HepG2 (cell line): Measurements from ENCODE around the gene H3-3A. TPM values are rescaled to one million over a fixed set of nuclear protein-coding genes. Genes with fewer than 3 reads are reported as not detected.

Experiments used
- NR2F2 ChIP-seq: IDR thresholded peaks from 2 replicates; pipeline ENCODE4 v1.6.1; 2012; ENCODE audit warnings: low read depth, inconsistent platforms, borderline replicate concordance
- ZNF142 ChIP-seq: sonication (generic); formaldehyde crosslinking; IDR thresholded peaks from 2 replicates; pipeline ENCODE4 v1.4.0; 2020; ENCODE audit warnings: missing genetic modification reagents
- ZNF318 ChIP-seq: sonication (generic); formaldehyde crosslinking; IDR thresholded peaks from 2 replicates; pipeline ENCODE4 v1.4.0; 2020; ENCODE audit warnings: mild to moderate bottlenecking, missing genetic modification reagents
- ZNF576 ChIP-seq: sonication (generic); formaldehyde crosslinking; IDR thresholded peaks from 2 replicates; pipeline ENCODE4 v1.4.0; 2020; ENCODE audit warnings: mild to moderate bottlenecking, missing genetic modification reagents
- ZNF773 ChIP-seq: sonication (generic); formaldehyde crosslinking; IDR thresholded peaks from 2 replicates; pipeline ENCODE4 v1.4.0; 2020; ENCODE audit warnings: missing genetic modification reagents, borderline replicate concordance
- polyA plus RNA-seq, 8 experiments: library from polyadenylated mRNA; depleted of rRNA in 3 of 8; stranded (reverse) in 7 of 8; unstranded in 1 of 8; fragments of >200 nt; fragmentation: Illumina TruSeq in 4 of 8; extraction: Trizol in 4 of 8; gene quantifications; 2 replicates each; pipeline versions ENCODE4 v1.2.1 to v1.2.3, GENCODE V29; 2011 to 2016; ENCODE audit warnings: low read depth in 4 of 8, missing spikeins in 1 of 8, mixed read lengths in 1 of 8; ENCODE audit not compliant: insufficient read depth in 1 of 8
- total RNA-seq, 5 experiments: library from RNA; depleted of rRNA; stranded (reverse); fragments of >200 nt; fragmentation: Illumina TruSeq; extraction: Trizol; gene quantifications; 2 replicates each; pipeline ENCODE4 v1.2.3, GENCODE V29; 2016; ENCODE audit warnings: low read depth in 1 of 5
- TF ChIP-seq, protein P1 (sequence below): sonication (generic); formaldehyde crosslinking; IDR thresholded peaks from 2 replicates; pipeline ENCODE4 v1.4.0; 2020; ENCODE audit warnings: missing genetic modification reagents, borderline replicate concordance

H3-3A gene
- total and polyA plus RNA-seq, 2 of the 13 experiments (the other 11 are each of a cell fraction or from before 2014, with no cell fraction given), result 221 to 320 TPM

- no peak for TF ChIP-seq ZNF142 (CRISPR knock-in tag)
- TF ChIP-seq ZNF318, result no peak
- TF ChIP-seq, protein P1, sequence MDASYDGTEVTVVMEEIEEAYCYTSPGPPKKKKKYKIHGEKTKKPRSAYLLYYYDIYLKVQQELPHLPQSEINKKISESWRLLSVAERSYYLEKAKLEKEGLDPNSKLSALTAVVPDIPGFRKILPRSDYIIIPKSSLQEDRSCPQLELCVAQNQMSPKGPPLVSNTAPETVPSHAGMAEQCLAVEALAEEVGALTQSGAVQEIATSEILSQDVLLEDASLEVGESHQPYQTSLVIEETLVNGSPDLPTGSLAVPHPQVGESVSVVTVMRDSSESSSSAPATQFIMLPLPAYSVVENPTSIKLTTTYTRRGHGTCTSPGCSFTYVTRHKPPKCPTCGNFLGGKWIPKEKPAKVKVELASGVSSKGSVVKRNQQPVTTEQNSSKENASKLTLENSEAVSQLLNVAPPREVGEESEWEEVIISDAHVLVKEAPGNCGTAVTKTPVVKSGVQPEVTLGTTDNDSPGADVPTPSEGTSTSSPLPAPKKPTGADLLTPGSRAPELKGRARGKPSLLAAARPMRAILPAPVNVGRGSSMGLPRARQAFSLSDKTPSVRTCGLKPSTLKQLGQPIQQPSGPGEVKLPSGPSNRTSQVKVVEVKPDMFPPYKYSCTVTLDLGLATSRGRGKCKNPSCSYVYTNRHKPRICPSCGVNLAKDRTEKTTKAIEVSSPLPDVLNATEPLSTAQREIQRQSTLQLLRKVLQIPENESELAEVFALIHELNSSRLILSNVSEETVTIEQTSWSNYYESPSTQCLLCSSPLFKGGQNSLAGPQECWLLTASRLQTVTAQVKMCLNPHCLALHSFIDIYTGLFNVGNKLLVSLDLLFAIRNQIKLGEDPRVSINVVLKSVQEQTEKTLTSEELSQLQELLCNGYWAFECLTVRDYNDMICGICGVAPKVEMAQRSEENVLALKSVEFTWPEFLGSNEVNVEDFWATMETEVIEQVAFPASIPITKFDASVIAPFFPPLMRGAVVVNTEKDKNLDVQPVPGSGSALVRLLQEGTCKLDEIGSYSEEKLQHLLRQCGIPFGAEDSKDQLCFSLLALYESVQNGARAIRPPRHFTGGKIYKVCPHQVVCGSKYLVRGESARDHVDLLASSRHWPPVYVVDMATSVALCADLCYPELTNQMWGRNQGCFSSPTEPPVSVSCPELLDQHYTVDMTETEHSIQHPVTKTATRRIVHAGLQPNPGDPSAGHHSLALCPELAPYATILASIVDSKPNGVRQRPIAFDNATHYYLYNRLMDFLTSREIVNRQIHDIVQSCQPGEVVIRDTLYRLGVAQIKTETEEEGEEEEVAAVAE (CRISPR knock-in tag), result no peak
- TF ChIP-seq ZNF773 (CRISPR knock-in tag), result no peak
- TF ChIP-seq ZNF576 (CRISPR knock-in tag), result no peak
- TF ChIP-seq NR2F2, result no peak
These were observed 48.0 kb downstream of the H3-3A start (continued) for GRCh38 chr1:226110249-226111097.
